T-helper 9 cell (primary cell): ENCODE data around the gene CHKB.
"Not testable (repeated sequence)": the region's sequence is repeated elsewhere in the genome, so short reads cannot be mapped to it uniquely, and the experiment has no call there.

Source experiments
- DNase-seq: peaks from one replicate; pipeline ENCODE4 v3.0.0-alpha.2; 2020

The CHKB gene

DNA sequence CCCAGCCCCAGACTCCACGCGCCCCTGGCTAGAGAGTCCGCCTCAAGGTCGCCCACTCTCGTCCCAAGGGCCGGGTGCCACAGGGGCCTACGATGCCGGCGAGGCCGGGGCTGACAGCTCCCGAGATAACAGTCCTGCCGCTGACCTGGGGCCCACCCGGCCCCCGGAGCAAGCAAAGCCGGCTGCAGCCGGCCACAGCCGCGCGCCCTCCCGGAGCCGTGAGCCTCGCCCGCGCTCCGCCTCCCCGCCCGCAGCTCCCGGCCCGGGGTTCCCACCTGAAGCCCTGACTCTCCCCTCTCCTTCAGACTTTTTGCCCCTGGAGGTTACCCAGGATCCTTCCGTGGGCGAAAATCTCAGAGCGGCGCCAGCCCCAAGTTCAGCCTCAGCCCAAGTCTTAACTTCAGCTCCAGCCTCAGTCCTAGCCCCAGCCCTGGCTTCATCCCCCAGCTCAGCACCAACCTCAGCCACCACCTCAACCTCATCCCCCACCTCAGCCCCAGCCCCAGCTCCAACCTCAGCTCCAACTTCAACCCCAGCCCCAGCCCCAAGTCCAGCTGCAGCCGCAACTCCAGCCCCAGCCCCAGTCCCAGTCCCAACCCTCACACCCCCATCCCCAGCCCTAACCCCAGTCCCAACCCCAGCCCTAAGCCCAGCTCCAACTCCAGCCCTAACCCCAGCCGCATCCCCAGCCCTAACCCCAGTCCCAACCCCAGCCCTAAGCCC is 35.2 kb downstream of the CHKB start:
- DNase-seq: no peak

DNA sequence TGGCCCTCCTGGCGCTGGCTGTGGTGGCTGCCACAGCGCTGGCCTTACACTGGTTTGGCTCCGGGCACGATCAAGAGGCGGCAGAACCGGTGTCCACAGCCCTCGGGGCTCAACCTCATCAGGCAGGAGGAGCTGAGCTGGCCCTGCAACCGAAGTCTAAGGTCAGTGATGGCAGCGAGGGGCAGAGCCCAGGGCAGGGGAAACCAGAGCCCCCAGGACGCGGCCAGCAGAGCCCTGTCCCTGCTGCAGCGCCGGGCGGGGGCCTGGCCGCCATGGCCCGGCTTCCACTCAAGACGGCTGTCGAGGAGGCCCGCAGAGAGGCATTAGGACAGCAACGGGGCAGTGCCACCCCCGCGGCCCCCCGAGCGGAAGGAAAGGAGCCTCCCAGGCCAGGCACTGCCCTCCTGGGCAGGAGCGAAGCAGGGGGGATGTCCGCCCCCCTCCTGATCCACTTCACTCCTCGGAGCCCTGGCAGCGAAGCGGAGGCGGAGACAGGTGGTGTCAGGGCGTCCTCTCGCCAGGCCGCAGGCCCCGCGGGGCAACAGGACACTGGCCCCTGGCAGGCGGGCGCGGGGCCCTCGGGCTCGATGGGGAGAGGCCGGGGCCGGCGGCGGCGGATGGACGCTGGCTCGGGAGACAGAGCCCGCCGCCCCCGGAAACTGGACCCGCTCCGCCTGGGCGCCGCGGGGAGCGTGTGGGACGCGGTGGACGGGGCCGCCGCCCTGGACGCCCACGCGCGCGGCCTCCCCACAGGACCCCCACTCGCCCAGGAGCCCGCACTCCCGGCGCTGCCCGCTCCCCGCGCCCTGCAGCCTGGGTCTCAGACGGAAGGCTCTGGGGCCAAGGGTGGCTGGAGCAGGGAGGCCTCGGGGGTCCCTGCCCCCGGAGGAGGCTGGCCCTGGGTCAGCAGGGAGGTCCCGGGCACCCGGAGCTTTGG is 36.1 kb downstream of the CHKB start:
- DNase-seq: no peak

DNA sequence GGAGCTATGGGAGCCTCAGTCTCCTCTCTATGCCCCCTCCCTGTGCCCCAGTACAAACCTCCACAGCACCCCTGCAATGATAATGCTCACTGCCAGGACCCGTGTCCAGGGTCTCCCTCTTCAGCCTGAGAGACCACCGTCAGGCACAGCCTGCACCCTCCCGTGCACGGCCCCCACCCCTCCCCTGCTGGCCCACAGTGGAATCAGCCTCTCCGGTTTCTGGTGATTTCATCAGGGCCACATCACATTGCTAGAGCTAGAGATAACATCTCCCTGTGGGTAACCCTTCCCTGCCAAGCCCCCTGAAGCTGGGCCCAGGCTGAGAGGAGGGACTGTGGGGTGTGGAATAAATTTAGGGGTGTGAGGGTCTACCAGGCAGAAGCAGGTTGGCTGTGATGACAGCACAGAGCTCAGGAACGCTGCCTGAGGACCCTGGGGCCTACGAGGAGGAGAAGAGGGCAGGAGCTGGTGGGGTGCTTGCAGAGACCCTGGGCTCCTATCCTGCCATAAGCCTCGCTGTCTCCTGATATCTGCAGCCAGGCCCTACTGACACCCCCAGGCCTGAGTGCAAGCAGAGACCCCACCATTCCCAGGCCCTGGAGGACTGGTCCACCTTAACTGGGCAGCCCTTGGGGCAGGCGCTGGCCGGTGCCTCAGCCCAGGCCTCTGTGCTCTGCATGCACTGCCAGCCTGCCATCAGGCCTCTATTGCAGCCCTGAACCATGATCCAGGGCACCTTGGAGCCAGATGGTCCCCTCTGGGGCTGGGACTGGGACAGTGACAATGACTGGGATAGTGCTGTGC is 36.9 kb downstream of the CHKB start, which contains the start of gene KLHDC7B:
Gene KLHDC7B (plus strand): TSS at position 378 of the 804 bp plus-strand sequence. CDS start 345 bp downstream, at position 723.
- no peak for DNase-seq

DNA sequence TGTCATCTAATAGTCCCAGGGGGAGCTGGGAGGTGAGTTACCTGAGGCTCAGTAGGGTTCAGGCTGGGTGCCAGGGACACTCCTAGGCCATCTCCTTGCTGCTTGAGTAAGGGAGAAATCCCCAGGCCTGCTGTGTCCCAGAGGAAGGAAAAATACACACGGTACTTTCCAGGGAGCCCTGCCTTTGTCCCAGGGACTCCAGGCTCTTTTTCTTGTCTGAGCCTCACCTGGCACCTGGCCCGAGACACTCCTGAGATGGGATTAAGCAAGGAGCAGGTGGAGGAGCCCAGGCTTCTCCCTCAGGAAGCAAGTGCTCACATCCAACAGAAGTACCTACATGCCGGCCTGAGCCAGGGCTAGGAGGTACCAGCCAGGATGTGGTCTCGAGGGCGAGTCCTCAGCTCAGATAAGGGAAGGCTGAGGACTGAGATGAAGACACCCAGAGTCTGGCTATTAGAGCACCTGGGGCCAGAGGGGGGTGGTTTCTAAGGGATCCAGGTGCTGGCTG is 37.8 kb downstream of the CHKB start:
- DNase-seq: no peak

DNA sequence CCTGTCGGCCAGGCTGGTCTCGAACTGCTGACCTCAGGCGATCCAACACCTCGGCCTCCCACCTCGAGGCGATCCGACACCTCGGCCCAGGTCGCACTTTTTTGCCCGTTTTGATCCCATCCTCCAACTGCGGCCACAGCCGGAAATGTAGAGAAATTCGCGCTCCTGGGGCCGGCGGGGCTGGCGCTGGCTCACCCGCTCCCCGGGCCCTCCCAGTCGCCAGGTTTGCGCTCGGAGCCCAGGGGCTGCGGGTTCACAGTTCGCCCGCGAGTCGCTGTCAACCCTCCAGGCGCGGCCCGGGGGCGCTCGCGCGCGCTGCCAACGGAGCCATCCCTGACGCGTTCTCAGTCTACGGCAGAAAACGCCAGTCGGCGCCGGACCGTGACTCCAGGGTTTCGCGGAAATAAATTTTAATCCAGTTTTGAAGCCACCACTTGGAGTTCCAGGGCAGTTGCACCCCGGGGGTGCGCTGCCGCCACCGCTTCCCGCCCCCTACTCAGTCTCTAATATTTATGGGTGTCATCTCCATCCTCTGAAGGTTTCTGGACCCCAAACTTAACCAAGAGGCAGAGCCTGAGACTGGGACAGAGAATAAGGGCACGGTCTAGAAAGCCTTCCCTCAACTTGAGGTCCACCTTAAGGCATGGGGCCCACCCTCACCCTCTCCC is 38.4 kb downstream of the CHKB start:
- peak; percentile 75 for DNase-seq

DNA sequence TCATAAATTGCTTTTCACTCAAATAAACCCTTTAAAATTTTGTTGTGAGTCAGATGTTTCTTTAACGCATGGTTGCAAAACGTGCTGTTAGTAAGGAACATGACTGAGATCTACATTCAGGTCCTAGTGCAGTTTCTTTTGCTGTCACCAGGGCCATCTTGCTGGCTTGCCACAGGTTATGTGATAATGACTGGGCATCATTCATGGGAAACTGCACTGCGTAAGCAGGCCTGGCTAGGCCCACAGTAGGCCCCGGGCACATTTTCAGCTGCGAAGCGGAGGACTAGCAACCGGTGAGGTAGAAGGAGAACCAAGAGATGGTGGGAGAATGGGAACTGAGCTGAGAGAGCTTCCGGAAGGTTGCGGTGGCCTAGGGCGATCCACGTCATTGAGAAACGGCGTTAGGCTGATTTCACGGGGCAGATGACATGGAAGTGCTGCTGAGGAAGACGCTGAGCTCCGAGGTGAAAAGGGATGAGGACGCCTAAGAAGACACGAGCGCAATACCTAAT is 40.2 kb downstream of the CHKB start:
- no peak for DNase-seq

DNA sequence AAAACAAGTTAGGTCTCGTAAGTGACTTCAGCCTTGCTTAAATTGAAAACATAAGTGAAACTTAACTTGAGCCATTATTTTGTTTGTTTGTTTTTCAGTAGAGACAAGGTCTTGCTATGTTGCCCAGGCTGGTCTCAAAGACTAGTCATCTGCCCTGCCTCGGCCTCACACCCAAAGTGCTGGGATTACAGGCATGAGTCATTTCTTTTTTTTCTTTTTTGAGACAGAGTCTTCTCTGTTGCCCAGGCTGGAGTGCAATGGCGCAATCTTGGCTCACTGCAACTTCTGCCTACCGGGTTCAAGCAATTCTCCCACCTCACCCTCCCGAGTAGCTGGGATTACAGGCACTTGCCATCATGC is 41.0 kb downstream of the CHKB start:
- DNase-seq: not testable (repeated sequence)

DNA sequence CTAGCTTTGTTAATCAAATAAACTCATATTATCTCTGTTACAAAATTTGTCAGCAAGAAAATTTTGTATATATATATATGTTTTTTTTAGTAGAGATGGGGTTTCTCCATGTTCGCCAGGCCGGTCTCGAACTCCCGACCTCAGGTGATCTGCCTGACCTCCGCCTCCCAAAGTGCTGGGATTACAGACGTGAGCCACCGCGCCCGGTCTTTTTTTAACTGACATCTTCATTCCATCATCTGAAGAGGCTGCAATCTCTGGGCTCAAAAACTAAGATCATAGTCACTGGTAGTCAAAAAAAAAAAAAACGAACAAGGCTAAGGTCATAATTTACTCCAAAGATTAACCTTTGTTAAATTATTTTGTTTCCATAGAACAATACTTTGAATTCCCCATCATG is 42.3 kb downstream of the CHKB start:
- no peak for DNase-seq

DNA sequence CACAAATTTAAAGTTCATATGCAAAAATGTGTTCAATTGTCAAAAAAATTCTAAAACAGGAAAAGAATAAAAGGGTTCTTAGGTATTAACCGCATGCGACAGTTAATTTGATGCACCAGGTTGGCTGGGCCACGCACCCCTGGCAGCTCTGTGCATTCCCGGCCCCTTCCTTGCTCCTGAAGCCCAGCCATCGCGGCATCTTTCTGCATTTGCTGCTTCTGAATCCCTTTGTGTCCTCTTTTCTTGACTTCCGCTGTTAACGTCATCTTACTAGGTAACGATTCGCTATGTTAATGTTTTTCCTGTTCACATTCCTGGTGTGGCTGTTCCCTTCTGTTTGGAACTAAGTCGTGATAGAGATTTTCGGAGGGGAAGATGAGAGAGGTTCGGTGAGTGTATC is 44.9 kb downstream of the CHKB start:
- DNase-seq: no peak

DNA sequence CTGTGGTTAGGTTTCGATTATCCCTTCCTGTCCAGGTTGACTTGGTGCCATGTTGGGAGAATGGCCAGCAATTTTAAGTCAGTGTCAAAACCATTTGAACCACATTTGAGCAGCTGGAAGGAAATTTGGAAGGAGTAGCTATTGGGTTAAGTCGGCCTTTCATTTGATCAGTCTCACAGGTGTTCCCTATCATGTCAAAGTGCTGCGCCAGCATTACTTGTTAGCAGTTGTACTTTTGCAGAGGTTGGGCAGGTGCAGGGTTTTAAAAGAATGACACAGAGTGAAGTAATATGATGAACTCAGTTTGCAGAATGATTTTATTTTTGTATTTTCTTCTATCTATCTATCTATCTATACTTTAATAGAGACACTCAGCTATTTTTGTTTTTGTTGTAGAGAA is 46.4 kb downstream of the CHKB start:
- DNase-seq: no peak

DNA sequence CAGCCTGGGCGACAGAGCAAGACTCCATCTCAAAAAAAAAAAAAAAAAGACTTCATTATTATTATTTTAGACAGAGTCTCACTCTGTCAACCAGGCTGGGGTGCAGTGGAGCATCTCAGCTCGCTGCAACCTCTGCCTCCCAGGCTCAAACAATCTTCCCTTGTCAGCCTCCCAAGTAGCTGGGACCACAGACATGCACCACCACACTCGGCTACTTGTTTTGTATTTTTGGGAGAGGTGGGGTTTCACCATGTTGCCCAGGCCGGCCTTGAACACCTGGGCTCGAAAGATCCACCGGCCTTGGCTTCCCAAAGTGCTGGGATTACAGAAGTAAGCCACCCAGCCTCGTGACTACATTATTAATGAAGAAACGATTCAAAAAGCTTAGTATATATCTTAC is 47.5 kb downstream of the CHKB start:
- no peak for DNase-seq

DNA sequence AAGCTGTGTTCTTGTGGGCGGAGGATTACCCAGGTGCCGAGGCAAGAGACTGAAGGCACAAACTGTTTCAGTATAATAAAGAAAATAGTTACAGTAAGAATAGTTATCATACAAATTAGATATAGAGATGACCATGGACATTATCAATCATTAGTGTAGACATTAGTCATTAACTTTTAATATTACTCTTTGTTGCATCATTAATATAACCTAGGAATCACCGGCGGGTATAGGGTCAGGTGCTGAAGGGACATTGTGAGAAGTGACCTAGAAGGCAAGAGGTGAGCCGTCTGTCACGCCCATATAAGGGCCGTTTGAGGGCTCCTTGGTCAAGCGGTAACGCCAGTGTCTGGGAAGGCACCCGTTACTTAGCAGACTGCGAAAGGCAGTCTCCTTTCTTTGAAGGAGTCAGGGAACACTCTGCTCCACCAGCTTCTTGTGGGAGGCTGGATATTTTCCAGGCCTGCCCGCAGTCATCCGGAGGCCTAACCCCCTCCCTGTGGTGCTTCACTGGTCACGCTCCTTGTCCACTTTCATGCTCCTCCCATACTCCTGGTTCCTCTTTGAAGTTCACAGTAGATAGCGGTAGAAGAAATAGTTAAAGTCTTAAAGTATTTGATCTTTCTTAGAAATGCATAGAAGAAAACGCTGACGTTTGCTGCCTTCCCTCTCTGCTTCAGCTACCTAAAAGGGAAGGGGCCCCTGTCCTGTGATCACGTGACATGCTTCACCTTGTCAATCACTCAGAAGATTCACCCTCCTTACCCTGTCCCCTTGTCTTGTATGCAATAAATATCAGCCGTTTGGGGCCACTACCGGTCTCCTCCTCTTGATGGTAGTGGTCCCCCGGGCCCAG is 48.6 kb downstream of the CHKB start:
- DNase-seq: not testable (repeated sequence)

DNA sequence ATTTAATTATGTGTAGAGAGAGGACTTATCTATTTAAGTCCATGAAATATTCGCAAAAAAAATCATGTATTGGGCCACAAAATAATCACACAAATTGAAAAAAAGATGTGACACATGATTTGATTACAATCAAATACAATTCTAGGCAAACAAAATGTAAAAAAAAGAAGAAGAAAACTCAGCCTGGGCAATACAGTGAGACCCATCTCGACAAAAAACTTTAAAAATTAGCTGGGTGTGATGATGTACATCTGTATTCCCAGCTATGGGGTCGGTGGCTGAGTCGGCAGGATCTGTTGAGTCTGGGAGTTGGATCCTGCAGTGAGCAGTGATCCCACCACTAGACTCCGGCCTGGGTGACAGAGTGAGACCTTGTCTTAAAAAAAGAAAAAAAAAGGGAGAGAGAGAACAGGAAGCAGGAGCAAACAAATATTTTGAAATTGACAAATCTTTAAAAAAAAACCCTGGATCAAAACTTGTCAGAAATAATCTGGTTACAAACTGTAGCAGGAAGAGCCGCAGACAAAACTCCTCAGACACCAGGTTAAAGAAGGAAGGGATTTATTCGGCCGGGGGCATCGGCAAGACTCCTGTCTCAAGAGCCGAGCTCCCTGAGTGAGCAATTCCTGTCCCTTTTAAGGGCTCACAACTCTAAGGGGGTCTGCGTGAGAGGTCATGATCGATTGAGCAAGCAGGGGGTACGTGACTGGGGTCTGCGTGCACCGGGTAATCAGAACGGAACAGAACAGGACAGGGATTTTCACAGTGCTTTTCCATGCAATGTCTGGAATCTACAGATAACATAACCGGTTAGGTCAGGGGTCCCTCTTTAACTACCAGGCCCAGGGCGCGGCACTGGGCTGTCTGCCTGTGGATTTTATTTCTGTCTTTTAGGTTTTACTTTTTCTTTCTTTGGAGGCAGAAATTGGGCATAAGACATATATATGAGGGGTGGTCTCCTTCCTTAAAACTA is 49.5 kb downstream of the CHKB start:
- DNase-seq: no peak

DNA sequence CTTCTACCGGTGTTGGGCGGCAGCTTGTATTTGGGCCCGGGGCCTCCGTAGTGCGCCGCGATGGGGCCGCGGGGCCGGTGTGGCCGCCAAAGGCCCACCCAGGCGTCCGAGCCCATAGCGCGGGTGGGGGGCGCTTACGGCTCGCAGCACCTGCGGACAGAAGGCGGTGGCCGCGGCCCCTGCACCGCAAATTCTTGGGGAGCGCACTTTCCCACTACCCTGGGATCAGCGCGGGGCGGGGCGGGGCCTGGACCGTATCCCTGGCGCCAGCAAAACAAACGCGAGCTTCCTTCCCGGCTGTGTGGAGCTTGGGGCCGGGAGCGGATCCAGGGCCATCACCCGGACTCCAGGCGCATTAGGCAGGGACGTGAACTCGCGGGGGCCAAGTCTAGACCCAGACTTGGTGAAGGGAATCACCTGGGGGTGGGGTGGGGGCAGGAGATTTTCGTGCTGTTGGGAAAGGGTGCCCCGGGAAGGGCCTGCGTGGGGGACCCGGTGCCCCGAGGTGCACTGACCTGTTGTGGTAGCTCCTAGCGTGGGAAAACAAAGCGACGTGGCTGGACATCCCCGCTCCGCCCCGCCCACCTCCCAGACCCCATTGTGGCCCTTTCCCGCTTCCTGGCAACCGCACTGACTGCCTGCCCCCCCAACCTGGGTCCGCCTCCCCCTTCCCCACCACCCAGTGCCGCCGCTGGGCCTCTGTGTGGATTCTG is 50.5 kb downstream of the CHKB start:
- DNase-seq: no peak

DNA sequence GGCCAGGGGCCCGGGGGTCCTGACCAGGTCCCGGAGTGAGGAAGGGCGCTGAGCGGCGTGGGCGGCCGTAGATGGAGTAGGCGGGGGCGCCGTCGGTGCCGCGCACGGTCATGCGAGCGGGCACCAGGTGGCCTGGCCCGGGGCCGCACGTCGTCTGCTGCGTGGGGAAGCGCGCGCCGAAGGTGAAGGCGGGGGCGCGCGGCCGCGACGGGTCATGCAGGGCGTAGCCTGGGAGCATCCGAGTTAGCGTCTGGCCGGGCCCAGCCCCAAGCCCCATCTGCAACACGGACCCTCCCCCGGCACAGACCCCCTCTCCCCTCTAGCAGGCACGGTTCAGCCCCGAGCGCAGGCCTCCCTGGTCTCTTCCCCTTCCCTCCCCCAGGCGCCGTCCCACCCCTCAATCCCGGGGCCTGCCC is 51.1 kb downstream of the CHKB start:
- DNase-seq: peak; percentile 51

DNA sequence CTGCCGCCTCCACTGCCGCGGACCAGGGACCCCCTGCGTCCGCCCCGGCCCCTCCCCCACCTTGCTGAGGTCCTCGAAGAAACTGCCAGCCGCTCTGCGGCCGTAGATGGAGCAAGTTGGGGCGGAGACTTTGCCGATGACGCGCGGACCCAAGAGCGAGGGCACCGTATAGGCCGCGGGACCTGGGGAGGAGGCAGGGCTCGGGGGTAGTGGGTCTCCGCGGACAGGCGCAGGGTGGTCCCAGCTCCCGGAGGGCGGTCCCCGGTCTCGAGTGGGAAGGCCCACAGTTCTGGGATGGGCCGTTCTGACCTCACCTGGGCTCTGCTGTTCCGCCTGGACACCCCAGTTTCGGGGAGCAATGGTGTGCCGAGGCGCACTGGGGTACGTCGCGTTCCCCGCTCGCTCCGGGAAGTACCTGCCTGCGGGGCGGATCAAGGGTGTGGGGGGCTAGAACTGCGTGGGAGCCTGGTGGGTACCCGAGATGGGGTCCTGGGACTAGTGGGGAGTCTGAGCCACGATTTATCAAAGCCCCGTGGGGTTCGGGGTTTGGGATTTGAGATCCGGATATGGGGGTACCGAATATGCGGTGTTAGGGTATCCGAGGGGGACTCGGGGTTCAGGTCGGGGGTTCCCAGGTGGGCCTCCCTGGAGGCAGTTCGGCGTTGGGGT is 51.6 kb downstream of the CHKB start:
- peak; percentile 65 for DNase-seq

DNA sequence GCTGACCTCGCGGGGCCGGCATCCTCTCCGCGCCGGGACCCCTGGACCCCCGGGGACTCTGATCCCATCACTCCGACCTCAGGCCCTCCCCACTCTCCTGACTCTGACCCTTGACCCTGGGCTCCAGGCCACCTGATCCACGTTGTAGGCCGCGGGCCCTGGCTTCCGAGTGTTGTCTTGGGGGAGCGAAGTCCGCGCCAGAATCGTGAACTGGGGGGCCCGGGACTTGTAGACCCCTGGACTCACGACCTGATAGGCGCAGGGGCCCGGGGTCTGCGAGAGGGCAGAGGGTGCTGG is 52.1 kb downstream of the CHKB start:
- DNase-seq: no peak

DNA sequence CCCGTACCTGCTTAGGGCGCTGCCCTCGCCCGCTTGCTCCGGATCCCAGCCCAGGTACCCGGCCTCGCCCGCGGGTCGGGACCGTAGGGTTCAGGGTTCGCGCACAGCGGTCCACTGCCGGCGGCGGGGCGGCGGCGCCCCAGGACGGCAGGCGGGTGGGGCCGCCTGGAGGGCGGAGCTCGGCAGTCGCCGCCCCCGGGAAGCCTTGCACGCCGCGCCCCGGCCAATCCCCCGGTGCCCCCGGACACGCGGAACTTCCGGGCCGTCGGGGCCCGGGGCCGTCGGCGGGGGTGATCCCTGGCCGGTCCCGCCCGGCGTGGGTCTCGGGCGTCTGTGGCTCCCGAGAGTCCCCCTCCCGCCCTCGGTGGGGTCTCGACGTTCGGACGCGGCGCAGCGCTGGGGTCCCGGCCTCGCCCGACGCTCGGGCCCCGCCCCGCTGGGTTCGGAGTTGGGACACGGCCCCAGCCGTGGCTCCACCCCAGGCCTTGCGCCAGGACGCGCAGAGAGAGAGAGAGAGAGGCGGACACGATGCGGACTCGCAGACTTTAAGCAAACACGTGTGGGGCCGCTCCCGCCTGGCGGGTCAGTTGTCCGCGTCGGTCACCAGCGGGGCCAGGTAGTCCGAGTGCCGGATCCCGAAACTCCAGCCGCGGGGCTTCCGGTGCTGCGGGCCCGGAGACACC is 52.6 kb downstream of the CHKB start, which contains the start of gene TYMP:
Gene TYMP (minus strand): TSS at position 116 of the 683 bp plus-strand sequence. CDS start 303 bp downstream, outside the sequence.
- peak; percentile 53 for DNase-seq
